ENCODE measurements around the gene SLC9A9.

Gene SLC9A9

DNA sequence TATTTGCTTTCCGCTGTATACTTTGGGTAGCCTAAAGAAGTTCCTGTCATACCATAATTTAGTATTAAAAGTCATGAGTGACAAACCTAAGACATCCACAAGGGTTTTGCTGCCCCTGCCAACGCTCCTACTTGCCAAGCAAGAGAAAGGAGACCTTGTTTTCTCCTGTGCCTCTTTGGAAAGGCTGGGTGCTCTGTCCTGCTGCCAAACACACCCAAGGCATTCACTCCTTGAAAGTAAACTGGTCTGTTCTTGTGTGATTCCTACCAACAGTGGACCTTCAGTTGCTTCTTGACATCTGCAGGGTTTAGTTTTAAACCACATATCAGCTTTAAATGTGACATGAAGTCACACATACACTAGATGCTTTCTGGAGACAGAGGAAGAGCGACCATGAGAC, 295.4 kb downstream of the SLC9A9 start:
- Histone ChIP-seq H3K4me3 (no peak overlapping the region), H3K27ac (no peak overlapping the region)
- no peak for DNase-seq (ENCODE audit: low spot score)
- TF ChIP-seq, protein P1, sequence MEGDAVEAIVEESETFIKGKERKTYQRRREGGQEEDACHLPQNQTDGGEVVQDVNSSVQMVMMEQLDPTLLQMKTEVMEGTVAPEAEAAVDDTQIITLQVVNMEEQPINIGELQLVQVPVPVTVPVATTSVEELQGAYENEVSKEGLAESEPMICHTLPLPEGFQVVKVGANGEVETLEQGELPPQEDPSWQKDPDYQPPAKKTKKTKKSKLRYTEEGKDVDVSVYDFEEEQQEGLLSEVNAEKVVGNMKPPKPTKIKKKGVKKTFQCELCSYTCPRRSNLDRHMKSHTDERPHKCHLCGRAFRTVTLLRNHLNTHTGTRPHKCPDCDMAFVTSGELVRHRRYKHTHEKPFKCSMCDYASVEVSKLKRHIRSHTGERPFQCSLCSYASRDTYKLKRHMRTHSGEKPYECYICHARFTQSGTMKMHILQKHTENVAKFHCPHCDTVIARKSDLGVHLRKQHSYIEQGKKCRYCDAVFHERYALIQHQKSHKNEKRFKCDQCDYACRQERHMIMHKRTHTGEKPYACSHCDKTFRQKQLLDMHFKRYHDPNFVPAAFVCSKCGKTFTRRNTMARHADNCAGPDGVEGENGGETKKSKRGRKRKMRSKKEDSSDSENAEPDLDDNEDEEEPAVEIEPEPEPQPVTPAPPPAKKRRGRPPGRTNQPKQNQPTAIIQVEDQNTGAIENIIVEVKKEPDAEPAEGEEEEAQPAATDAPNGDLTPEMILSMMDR (IDR thresholded peaks at IDR 0.05): no peak

DNA sequence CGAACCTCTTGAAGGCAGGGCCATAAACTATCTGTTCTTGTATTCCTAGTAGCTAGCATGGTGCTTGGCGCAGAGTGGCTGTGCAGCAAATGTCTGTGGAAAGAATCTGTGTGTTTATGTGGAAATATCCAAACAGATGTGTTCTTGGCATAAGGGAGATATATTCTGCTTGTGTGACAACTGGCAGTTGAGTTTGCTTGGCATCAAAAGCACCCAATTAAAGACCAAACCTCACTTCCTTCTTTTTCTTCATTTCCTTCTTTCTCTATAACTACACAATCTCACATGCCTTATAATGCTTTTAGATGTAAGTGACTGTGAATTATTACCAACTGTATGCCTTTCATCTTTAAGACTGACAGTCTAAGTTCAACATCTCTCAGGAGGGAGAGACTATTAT, 296.5 kb downstream of the SLC9A9 start:
- TF ChIP-seq, protein P1 (IDR thresholded peaks at IDR 0.05): no peak
- DNase-seq (ENCODE audit: low spot score): no peak
- Histone ChIP-seq H3K27ac (no peak overlapping the region), H3K4me3 (no peak overlapping the region)

DNA sequence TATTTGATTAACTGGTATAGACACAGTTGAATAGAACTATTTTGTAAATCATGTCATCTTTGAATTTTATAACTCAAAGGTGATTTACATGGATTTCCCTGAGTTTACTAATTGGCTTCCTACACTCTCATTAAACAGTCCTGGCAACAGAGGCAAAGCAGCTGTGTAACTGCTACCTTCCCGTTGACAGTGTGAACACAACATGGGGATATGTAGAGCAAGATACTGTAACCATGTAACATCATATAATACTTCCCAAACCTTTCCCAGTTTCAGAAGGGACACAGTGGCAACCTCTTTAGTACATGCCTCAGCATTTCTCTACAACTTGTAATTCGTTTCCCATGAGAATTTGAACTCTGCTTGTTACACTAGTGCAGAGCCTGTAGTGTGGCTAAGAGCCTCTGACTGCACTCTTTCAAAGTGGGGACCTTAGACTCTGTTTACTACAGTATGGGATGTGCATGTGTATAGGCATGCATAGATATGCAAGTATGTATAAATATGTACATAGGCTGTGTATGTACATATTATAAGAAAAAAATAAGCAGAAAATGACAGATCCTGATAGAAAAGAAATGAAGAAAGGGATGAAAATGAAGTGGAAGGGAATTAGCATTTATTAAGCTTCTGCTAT, 299.3 kb downstream of the SLC9A9 start:
- TF ChIP-seq, protein P1 (IDR thresholded peaks at IDR 0.05): no peak
- Histone ChIP-seq H3K4me3 (no peak overlapping the region), H3K27ac (no peak overlapping the region)
- no peak for DNase-seq (ENCODE audit: low spot score)

DNA sequence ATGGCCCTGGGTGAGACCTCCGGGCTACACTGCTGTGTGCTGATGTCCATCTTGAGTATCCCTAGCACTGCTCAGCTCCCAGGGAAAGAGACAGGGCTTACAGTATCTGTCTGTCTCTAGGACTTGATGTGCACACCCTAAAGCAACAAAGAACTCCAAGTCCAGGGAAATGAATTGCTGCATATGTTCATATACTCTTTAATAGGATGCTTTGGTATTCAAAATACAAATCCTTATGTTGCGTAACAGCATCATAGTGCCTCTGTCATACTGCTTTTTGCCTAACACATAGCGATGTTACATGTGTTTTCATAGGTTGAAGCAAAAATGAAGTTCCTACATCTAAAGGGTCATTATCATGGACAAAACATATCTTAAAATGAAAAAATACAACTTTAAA, 299.9 kb downstream of the SLC9A9 start:
- H3K27ac ChIP-seq: no peak overlapping the region
- no peak for DNase-seq (ENCODE audit: low spot score)
- TF ChIP-seq, protein P1 (IDR thresholded peaks at IDR 0.05): no peak

DNA sequence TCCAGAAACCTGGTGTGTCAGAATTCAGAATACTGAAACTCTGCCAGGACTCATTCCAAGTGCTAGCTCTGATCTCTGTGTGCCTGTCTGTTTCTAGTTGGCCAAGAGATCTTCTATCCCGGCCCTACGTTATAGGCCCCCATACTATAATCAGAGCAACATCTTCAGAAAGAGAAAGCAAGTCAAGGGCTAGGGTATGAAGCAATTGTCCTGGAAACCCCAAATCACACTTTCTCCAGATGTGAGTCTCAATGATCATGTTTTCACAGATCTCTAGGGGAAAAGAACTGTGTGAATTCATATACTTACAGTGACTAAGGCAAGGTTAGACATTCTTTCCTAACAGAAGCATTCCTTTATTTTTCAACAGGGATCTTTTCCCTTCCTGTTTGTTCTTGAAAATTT, 309.7 kb downstream of the SLC9A9 start:
- no peak overlapping the region for H3K4me3 ChIP-seq
- no peak for DNase-seq (ENCODE audit: low spot score)
- TF ChIP-seq, protein P1 (IDR thresholded peaks at IDR 0.05): no peak
- peak overlapping the region in 1 of 2 donors; percentile 40 for H3K27ac ChIP-seq

More for the DNA sequence above, 299.9 kb downstream of the SLC9A9 start:
- no peak overlapping the region for H3K4me3 ChIP-seq

DNA sequence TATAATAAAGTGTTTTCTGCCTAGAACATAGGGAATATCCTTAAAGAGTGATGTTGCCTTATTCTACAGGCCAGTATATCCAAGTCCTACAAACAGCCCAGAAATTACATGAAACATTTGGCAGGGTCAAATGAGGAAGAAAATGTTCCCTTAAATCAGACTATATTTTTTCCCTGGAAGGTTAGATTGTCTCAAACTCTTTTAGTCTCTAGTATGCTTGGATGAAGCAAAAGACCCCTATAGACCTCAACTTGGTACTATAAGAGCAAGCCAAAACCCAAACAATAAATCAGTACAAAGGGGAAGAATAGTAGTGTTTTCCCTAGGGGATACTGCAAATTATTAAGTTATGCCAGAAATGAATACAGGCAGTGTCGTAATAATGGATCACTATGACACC, 310.2 kb downstream of the SLC9A9 start:
- TF ChIP-seq, protein P1 (IDR thresholded peaks at IDR 0.05): no peak
- DNase-seq (ENCODE audit: low spot score): no peak
- no peak overlapping the region for H3K4me3 ChIP-seq
- H3K27ac ChIP-seq: peak overlapping the region in 1 of 2 donors; percentile 40

DNA sequence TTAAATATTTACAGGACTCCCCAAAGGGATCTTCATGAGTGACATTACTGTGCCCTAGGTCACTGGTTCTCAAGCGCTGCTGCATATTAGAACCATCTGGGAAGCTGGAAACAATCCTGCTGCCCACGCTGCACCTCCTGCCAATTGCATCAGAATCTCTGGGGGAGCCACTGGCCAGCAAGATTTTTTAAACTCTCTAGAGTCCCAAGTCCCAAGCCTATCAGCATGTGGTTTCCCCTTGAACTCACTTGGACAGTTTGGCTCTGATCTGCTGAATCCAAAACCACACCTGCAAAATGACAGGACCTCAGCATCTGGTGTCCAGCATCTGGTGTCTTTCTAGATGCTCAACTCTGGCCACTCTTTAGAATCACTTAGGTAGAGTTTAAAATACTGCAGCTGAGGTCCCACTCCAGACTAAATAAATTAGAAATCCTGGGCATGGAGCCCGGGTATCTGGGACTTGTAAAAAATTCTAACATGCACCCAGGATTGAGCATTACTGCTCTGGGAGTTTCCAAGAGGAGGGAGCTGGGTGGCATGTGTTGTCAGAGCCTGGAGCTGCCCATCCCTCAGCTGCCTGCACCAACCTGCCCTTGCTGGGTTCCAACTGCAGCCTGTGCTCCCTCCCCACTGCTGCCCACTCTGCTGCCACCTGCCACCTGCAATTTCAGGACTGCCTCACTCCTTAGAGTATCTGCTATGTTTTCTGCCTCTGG, 311.3 kb downstream of the SLC9A9 start:
- no peak for DNase-seq (ENCODE audit: low spot score)
- TF ChIP-seq, protein P1 (IDR thresholded peaks at IDR 0.05): no peak
- peak overlapping the region in 1 of 2 donors; percentile 57 for H3K27ac ChIP-seq
- peak overlapping the region; percentile 7 for H3K4me3 ChIP-seq

Data from coronary artery (tissue), 2 donors.